ENCODE measurements around the gene PRICKLE4. TPM values are rescaled to one million over a fixed set of nuclear protein-coding genes. Genes with fewer than 3 reads are reported as not detected.

The PRICKLE4 gene
- total and polyA plus RNA-seq, 2 of the 4 experiments (the other 2 are of a cell fraction) = 0.72 TPM; not detected in 1

- no peak overlapping the region for H2BK5ac ChIP-seq (ENCODE audit: low read depth, low read length, poor library complexity, severe bottlenecking)
- H4K91ac ChIP-seq (ENCODE audit: insufficient read depth, low read depth, low read length) = no peak overlapping the region
- BruUV-seq (replicated peaks) = no TSS peak
- no peak overlapping the region for H2AK9ac ChIP-seq (replicated peaks; ENCODE audit: low read depth, low read length, poor library complexity)
- H3K79me1 ChIP-seq (ENCODE audit: low read depth in 1 of 2, low read length in 2 of 2) = peaks cover 0 to 13% of the 10 kb centered on the region in 2 experiments; a peak in 2 of 4 replicates
- no peaks in the 10 kb centered on the region for H3K9me3 ChIP-seq (ENCODE audit: control insufficient read depth, insufficient read depth, low read length)
- H4K8ac ChIP-seq (ENCODE audit: low read depth in 2 of 2, low read length in 2 of 2) = no peak overlapping the region
- no peak overlapping the region for H3K4me3 ChIP-seq (ENCODE audit: insufficient read depth, low read depth, low read length)
- dilution Hi-C loops (cut with HindIII; ENCODE audit: low sequenced_read_pairs, unreplicated experiment) = no loop called here
- POLR2A ChIA-PET (ENCODE audit: unreplicated experiment) = no interaction called here
- H3K9me1 ChIP-seq (ENCODE audit: insufficient read depth, low read length) = no peaks in the 10 kb centered on the region
- H3K27me3 ChIP-seq (ENCODE audit: control insufficient read depth, insufficient read depth, low read length) = no peaks in the 10 kb centered on the region
- intact Hi-C loops (cut with micrococcal nuclease) = no loop called here
- H3K56ac ChIP-seq (ENCODE audit: extremely low read depth, insufficient read depth, low read length) = no peak overlapping the region
- DNase-seq = no peak
- no peak for ATAC-seq (ENCODE audit: low read depth)
- TF ChIP-seq SMC3 (IDR thresholded peaks at IDR 0.05; ENCODE audit: low read depth, low read length) (no peak), CHD1 (IDR thresholded peaks at IDR 0.05; ENCODE audit: low read depth, low read length) (no peak), USF2 (IDR thresholded peaks at IDR 0.05; ENCODE audit: low read depth, low read length) (no peak), POLR2A (IDR thresholded peaks at IDR 0.05; ENCODE audit: low read depth, low read length) (no peak), NFE2L2 (IDR thresholded peaks at IDR 0.05; ENCODE audit: low read depth, low read length) (no peak), RAD21 (IDR thresholded peaks at IDR 0.05; ENCODE audit: low read length) (no peak), CTCF (conservative IDR thresholded peaks at IDR 0.05; ENCODE audit: low read depth, low read length) (no peak), RFX5 (IDR thresholded peaks at IDR 0.05; ENCODE audit: low read depth, low read length) (no peak), BHLHE40 (IDR thresholded peaks at IDR 0.05; ENCODE audit: low read depth, low read length) (no peak), MAZ (IDR thresholded peaks at IDR 0.05; ENCODE audit: borderline replicate concordance, low read depth, low read length) (no peak), MXI1 (IDR thresholded peaks at IDR 0.05; ENCODE audit: borderline replicate concordance, low read depth, low read length) (no peak), MAFK (IDR thresholded peaks at IDR 0.05; ENCODE audit: low read depth, low read length) (no peak), FOS (IDR thresholded peaks at IDR 0.05; ENCODE audit: low read depth, low read length) (no peak)
- no peak overlapping the region for H2BK15ac ChIP-seq (ENCODE audit: low read depth, low read length)
- H4K5ac ChIP-seq (ENCODE audit: low read depth, low read length) = no peak overlapping the region
- no peaks in the 10 kb centered on the region; the same call in 1 of the 2 replicates for H3K4me1 ChIP-seq (ENCODE audit: control insufficient read depth, insufficient read depth, low read length)
- H3K14ac ChIP-seq (replicated peaks; ENCODE audit: low read depth, low read length) = no peak overlapping the region
- H3K4me2 ChIP-seq (ENCODE audit: low read depth, low read length) = no peak overlapping the region
- no peak overlapping the region for H2BK120ac ChIP-seq (ENCODE audit: low read depth, low read length)
- no peak overlapping the region for H2BK20ac ChIP-seq (ENCODE audit: low read depth, low read length)
- no peak overlapping the region for H3K9ac ChIP-seq (ENCODE audit: low read depth, low read length)
- in situ Hi-C loops (cut with MboI; ENCODE audit: low sequenced_read_pairs) = no loop called here
- H3K36me3 ChIP-seq (ENCODE audit: control insufficient read depth, insufficient read depth, low read length) = peaks cover 17% of the 10 kb centered on the region
- H4K20me1 ChIP-seq (ENCODE audit: insufficient read depth, low read length) = no peaks in the 10 kb centered on the region
- no peak overlapping the region for H3K27ac ChIP-seq (ENCODE audit: insufficient read depth, low read length)
- H2AK5ac ChIP-seq (ENCODE audit: low read depth, low read length) = no peak overlapping the region; the same call in 1 of the 2 replicates
- H3K4ac ChIP-seq (ENCODE audit: low read depth, low read length) = no peak overlapping the region
- H3K18ac ChIP-seq (ENCODE audit: low read depth, low read length) = no peak overlapping the region
- CTCF ChIA-PET = interaction anchor here (1.1 kb wide), 1 partner anchor 10 kb away, joined by 3 read pairs; no protein-coding TSS in a partner anchor
- no peak overlapping the region for H2AFZ ChIP-seq (replicated peaks; ENCODE audit: low read length, poor library complexity)
- no peak overlapping the region for H3K23ac ChIP-seq (ENCODE audit: low read depth, low read length)
- WGBS, 2 experiments (ENCODE audit: extremely low coverage in 2 of 2, insufficient read length in 1 of 2) = no CpG with 5 or more reads among the region's 2 CpGs
Measured at GRCh38 chr6:41799559-41799911, 19.0 kb downstream of the PRICKLE4 start.
